Prostate gland (tissue), 2 donors: ENCODE data around the gene AKT2. TPM values are rescaled to one million over a fixed set of nuclear protein-coding genes. Genes with fewer than 3 reads are reported as not detected.

Experiments used
- DNase-seq: peaks from one replicate; pipeline ENCODE4 v3.0.0-alpha.2; 2019; ENCODE audit warnings: low spot score
- H3K27ac ChIP-seq, 2 donors: fragments of 200-600 bp; sonication (generic); 2 replicates each; pipeline ENCODE4 v1.5.1; 2017 to 2019
- H3K27me3 ChIP-seq: fragments of 200-600 bp; sonication (generic); replicated peaks from 2 replicates; pipeline ENCODE4 v1.5.1; 2019; ENCODE audit not compliant: insufficient read depth
- H3K36me3 ChIP-seq, 2 donors: fragments of 200-600 bp; sonication (generic); 1 replicate in 1 of 2; 2 replicates in 1 of 2; pipeline versions ENCODE4 v1.5.1 to v1.8.1; 2017 to 2019
- H3K4me1 ChIP-seq: fragments of 200-600 bp; sonication (generic); replicated peaks from 2 replicates; pipeline ENCODE4 v1.5.1; 2019
- H3K4me3 ChIP-seq, 2 donors: fragments of 200-600 bp; sonication (generic); 2 replicates each; pipeline ENCODE4 v1.5.1; 2017 to 2019
- H3K9me3 ChIP-seq: fragments of 200-600 bp; sonication (generic); 2 replicates; pipeline ENCODE4 v1.5.1; 2017
- POLR2A ChIP-seq: fragments of 450-650 bp; IDR thresholded peaks from one replicate; pipeline ENCODE4 v1.6.1; 2016; ENCODE audit warnings: antibody characterized with exemption, mild to moderate bottlenecking
- POLR2AphosphoS5 ChIP-seq: sonication (generic); formaldehyde crosslinking; IDR thresholded peaks from one replicate; pipeline ENCODE4 v1.6.1; 2017; ENCODE audit warnings: antibody characterized with exemption
- WGBS: methylation state at CpG from one replicate; pipeline ENCODE4 v1.1.5; 2018; 5-methylcytosine and 5-hydroxymethylcytosine counted together
- intact Hi-C: fragments of 100-400 bp; cut with DNase I; formaldehyde crosslinking; loops from one replicate; pipeline ENCODE4 v1.14.2; 2022
- microRNA counts, 2 donors: library from miRNA; unstranded; fragments of <30 nt; microRNA quantifications; one replicate each; lab custom pipeline; 2016 to 2017
- microRNA-seq: library from miRNA; unstranded; fragments of <30 nt; microRNA quantifications from one replicate; pipeline ENCODE4, GENCODE V29; 2016
- small RNA-seq, 2 donors: library from RNA; depleted of rRNA; stranded (forward); fragments of <200 nt; gene quantifications; one replicate each; pipeline ENCODE3, GENCODE V24; 2016
- total RNA-seq, 2 donors: library from RNA; depleted of rRNA; stranded (reverse); fragments of >200 nt; gene quantifications; one replicate each; pipeline ENCODE4 v1.1.0, GENCODE V29; 2016
- TF ChIP-seq, protein P1 (sequence below), 4 experiments: fragments of 200-600 bp in 2 of 4; fragments of 450-650 bp in 2 of 4; sonication (generic) in 2 of 4; IDR thresholded peaks; 1 replicate in 3 of 4; 2 replicates in 1 of 4; pipeline ENCODE4 v1.5.1; 2016 to 2019; ENCODE audit warnings: antibody characterized with exemption in 4 of 4, mild to moderate bottlenecking in 2 of 4, moderate library complexity in 2 of 4

Gene AKT2
- total RNA-seq, 2 donors from 2014 or later: 95.3 to 171 TPM

DNA sequence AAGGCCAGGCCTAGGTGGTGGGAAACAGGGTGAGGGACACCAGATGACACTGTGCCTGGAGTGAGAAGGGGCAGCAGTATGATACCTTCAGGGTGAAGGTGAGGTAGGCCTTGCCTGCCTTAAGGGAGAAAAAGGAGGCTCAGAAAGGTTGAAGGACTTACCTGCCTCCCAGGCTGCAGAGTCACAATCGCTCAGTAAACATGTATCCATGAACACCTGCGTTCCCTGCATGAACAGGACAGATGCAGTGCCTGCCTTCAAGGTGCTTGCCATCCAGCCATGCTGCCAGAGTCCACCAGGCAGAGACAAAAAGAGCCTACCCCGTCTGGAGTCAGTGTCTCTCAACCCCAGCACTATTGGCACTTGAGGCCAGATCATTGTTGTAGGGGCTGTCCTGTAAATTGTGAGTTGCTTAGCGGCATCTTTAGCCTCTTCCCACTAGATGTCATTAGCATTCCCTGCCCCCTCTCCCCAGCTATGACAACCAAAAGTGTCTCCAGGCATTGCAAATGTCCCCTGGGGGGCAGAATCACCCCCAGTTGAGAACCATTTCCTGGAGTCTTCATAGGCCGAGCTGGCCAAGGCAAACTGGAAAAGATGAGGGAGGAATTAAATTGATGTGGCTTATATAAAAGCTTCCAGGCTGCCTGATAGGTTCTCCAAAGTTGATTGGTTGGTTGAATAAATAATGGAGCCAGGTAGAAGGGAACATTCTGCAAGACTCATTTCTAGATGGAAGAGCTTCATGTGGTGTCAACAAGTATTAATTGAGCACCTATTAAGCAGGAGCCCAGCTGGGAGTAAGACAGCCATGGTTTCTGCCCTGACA, 92.2 kb downstream of the AKT2 start:
- Histone ChIP-seq H3K4me1 (peaks cover 8% of the 10 kb centered on the region), H3K27me3 (no peaks in the 10 kb centered on the region), H3K4me3 (no peak overlapping the region), H3K27ac (no peak overlapping the region), H3K9me3 (no peaks in the 10 kb centered on the region), H3K36me3 (no peaks in the 10 kb centered on the region)
- no peak for DNase-seq
- intact Hi-C loops: no loop called here
- 81% methylated on average over 5 of the region's 5 CpGs for WGBS
- TF ChIP-seq, protein P1, sequence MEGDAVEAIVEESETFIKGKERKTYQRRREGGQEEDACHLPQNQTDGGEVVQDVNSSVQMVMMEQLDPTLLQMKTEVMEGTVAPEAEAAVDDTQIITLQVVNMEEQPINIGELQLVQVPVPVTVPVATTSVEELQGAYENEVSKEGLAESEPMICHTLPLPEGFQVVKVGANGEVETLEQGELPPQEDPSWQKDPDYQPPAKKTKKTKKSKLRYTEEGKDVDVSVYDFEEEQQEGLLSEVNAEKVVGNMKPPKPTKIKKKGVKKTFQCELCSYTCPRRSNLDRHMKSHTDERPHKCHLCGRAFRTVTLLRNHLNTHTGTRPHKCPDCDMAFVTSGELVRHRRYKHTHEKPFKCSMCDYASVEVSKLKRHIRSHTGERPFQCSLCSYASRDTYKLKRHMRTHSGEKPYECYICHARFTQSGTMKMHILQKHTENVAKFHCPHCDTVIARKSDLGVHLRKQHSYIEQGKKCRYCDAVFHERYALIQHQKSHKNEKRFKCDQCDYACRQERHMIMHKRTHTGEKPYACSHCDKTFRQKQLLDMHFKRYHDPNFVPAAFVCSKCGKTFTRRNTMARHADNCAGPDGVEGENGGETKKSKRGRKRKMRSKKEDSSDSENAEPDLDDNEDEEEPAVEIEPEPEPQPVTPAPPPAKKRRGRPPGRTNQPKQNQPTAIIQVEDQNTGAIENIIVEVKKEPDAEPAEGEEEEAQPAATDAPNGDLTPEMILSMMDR (IDR thresholded peaks at IDR 0.05): no peak
- no peak for TF ChIP-seq POLR2A
- TF ChIP-seq POLR2AphosphoS5: no peak

DNA sequence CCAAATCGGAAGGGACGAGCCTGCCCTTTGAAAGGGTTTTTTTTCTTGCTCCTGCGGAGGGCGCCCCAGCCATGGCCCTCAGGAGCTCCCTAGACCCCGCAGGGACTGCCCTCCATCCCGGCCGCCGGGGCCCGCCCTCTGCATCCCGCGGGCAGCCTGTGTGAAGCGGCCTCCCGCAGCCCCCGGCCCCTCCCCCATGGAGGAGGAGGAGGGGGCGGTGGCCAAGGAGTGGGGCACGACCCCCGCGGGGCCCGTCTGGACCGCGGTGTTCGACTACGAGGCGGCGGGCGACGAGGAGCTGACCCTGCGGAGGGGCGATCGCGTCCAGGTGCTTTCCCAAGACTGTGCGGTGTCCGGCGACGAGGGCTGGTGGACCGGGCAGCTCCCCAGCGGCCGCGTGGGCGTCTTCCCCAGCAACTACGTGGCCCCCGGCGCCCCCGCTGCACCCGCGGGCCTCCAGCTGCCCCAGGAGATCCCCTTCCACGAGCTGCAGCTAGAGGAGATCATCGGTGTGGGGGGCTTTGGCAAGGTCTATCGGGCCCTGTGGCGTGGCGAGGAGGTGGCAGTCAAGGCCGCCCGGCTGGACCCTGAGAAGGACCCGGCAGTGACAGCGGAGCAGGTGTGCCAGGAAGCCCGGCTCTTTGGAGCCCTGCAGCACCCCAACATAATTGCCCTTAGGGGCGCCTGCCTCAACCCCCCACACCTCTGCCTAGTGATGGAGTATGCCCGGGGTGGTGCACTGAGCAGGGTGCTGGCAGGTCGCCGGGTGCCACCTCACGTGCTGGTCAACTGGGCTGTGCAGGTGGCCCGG, 93.1 kb downstream of the AKT2 start:
- Histone ChIP-seq H3K36me3 (no peaks in the 10 kb centered on the region), H3K9me3 (no peaks in the 10 kb centered on the region), H3K4me3 (peak overlapping the region; percentile 99), H3K4me1 (peaks cover 8% of the 10 kb centered on the region), H3K27me3 (no peaks in the 10 kb centered on the region), H3K27ac (peak overlapping the region; percentile 93)
- DNase-seq: no peak
- intact Hi-C loops: no loop called here
- WGBS: 24% methylated on average over 33 of the region's 62 CpGs
- TF ChIP-seq, protein P1 (IDR thresholded peaks at IDR 0.05): no peak
- TF ChIP-seq POLR2A (no peak), POLR2AphosphoS5 (no peak)

DNA sequence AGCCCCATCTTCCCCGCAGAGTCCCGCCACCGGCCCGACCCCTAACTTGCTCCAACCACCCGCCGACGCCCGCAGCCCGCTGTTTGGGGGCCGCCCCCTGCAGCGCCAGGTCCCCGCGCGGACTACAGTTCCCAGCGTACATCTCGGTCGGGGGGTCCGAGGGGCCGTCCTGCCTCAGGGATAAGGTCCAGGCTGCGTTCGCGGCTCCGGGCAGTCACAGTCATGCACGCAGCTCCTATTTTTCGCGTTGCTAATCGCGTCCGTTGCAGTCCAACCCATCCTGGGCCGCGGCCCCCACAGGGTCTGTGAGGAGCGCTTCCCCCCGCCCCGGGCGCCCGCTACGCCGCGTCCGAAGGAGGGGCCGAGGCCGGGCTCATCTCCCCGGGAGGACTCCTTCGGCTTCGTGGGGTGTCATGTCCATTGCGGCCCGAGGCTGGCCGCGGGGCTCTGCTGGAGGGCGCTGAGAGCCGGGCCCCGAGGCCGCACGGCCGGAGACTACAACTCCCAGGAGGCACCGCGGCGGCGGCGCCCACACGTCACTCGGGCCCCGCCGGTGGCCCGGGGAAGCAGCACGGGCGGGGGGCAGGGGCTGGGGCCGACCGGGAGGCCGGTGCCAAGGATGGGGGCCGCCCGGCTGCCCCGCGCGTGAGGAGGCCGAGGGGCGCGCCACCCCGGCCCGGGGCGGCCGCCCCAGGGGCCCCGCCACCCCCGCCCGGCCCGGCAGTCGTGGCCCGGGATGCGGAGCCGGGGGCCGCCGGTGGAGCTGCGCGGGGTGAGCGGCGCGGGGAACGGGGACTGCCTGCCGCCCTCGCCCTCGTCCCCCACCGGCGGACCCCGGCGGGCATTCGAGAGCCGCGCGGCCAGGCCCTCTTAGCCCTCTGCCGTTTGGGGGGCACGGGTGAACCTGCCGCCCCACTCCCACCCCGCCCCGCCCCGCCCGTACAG, 94.0 kb downstream of the AKT2 start, which contains the start of gene MAP3K10:
MAP3K10 (plus strand) TSS at position 536 of the 945 bp plus-strand sequence. CDS start 606 bp downstream, outside the sequence.
- WGBS: 1% methylated on average over 41 of the region's 116 CpGs

DNA sequence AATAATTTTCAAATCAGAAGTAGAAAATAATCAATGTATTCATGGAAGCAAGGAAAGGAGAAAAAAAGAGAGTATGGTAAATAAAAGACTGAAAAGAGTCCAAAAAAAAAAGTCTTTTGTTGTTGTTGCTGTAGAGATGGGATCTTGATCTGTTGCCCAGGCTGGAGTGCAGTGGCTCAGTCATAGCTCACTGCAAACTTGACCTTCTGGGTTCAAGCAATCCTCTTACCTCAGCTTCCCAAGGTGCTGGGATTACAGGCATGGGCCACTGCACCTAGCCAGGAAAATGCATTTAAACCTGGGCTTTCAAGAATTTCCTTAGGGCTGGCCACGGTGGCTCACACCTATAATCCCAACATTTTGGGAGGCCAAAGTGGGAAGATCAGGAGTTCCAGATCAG, 100.9 kb downstream of the AKT2 start:
- H3K36me3 ChIP-seq: no peaks in the 10 kb centered on the region
- H3K9me3 ChIP-seq: no peaks in the 10 kb centered on the region
- H3K4me3 ChIP-seq: no peak overlapping the region
- WGBS: 78% methylated on average over 1 of the region's 1 CpG
- H3K27ac ChIP-seq: no peak overlapping the region
- H3K27me3 ChIP-seq: no peaks in the 10 kb centered on the region
- no peak for DNase-seq
- intact Hi-C loops: no loop called here
- no peaks in the 10 kb centered on the region for H3K4me1 ChIP-seq
- TF ChIP-seq POLR2A: no peak
- no peak for TF ChIP-seq POLR2AphosphoS5
- TF ChIP-seq, protein P1 (IDR thresholded peaks at IDR 0.05): no peak

More for the DNA sequence above, 94.0 kb downstream of the AKT2 start, which contains the start of gene MAP3K10:
- H3K4me1 ChIP-seq: peaks cover 8% of the 10 kb centered on the region
- peak within 1 kb of the TSS; percentile 99 for H3K4me3 ChIP-seq
- no peaks in the 10 kb centered on the region for H3K36me3 ChIP-seq
- no peaks in the 10 kb centered on the region for H3K9me3 ChIP-seq
- TF ChIP-seq POLR2A (peak; percentile 3), POLR2AphosphoS5 (peak; percentile 30)
- TF ChIP-seq, protein P1 (IDR thresholded peaks at IDR 0.05): peak in 1 of 4 experiments; percentile 16
- intact Hi-C loops: no loop called here
- peak within 1 kb of the TSS; percentile 93 for H3K27ac ChIP-seq
- H3K27me3 ChIP-seq: no peaks in the 10 kb centered on the region
- peak; percentile 51 for DNase-seq

MicroRNAs within 50 kb of the gene (microRNA counts, 767-probe panel; counts per million panel counts)
- microRNA hsa-miR-641 (lab: Ali Mortazavi, UCI): 431 to 659 counts per million in 2 donors

Small RNA genes lying within 50 kb of the gene (microRNA-seq; reads per million reads assigned to microRNA genes)
- gene MIR641: 13.8 reads per million, percentile 55 among the genes with 10 or more reads in this experiment

Small RNA genes lying within 50 kb of the gene (small RNA-seq; reads per million reads assigned to genes)
- gene MIR641: 0.40 to 0.47 reads per million in 2 donors
- 0 reads per million in 2 donors for gene RNU6-945P

Other genes with a start within 250 kb of the AKT2 start
- gene ZNF780B, start 229.1 kb downstream of the AKT2 start, total RNA-seq: 10 to 100 TPM; 11.7 to 17.4 TPM
- 10 to 100 TPM; 18.4 to 23.4 TPM for gene ZNF780A, start 194.4 kb downstream of the AKT2 start, total RNA-seq
- 10 to 100 TPM; 10.5 to 23.8 TPM for gene MAP3K10, start 93.9 kb downstream of the AKT2 start, total RNA-seq
- gene TTC9B, start 67.0 kb downstream of the AKT2 start, total RNA-seq: not detected
- under 1 TPM; 0.82 to 0.85 TPM for gene CCNP, start 58.7 kb downstream of the AKT2 start, total RNA-seq
- gene C19orf47, start 63.1 kb upstream of the AKT2 start, total RNA-seq: 10 to 100 TPM; 20.8 to 27.3 TPM
- gene PLD3, start 63.4 kb upstream of the AKT2 start, total RNA-seq: 100 to 1,000 TPM; 328 to 639 TPM
- 1 to 10 TPM in 1 of 2 donors, under 1 TPM in 1; 0.14 to 2.6 TPM for gene HIPK4, start 104.8 kb upstream of the AKT2 start, total RNA-seq
- 10 to 100 TPM in 1 of 2 donors, 1 to 10 TPM in 1; 4.1 to 10.7 TPM for gene PRX, start 128.0 kb upstream of the AKT2 start, total RNA-seq
- 10 to 100 TPM; 15.9 to 19.5 TPM for gene SERTAD1, start 140.6 kb upstream of the AKT2 start, total RNA-seq
- 10 to 100 TPM; 22.7 to 37.3 TPM for gene SERTAD3, start 159.0 kb upstream of the AKT2 start, total RNA-seq
- 100 to 1,000 TPM; 101 to 261 TPM for gene BLVRB, start 180.4 kb upstream of the AKT2 start, total RNA-seq
- 10 to 100 TPM in 1 of 2 donors, 1 to 10 TPM in 1; 5.2 to 21.9 TPM for gene SPTBN4, start 181.7 kb upstream of the AKT2 start, total RNA-seq